Right lobe of liver (tissue), 4 donors: ENCODE measurements around the gene ST14.

Source experiments
- POLR2A ChIP-seq: fragments of 450-650 bp; IDR thresholded peaks from one replicate; pipeline ENCODE4 v1.6.1; 2017; ENCODE audit warnings: antibody characterized with exemption, mild to moderate bottlenecking
- TF ChIP-seq, protein P1 (sequence below), 4 donors: fragments of 200-600 bp in 3 of 4; fragments of 450-650 bp in 1 of 4; IDR thresholded peaks; one replicate each; pipeline versions ENCODE4 v1.5.1 to v1.8.0; 2016 to 2022; ENCODE audit warnings: antibody characterized with exemption in 4 of 4, mild to moderate bottlenecking in 2 of 4
- donor health status: DM: no; HTN: no; CAD: no.
- donor health status: DM: no; HTN: no; CAD: no.
- donor health status: DM: no; HTN: yes; CAD: no.

DNA sequence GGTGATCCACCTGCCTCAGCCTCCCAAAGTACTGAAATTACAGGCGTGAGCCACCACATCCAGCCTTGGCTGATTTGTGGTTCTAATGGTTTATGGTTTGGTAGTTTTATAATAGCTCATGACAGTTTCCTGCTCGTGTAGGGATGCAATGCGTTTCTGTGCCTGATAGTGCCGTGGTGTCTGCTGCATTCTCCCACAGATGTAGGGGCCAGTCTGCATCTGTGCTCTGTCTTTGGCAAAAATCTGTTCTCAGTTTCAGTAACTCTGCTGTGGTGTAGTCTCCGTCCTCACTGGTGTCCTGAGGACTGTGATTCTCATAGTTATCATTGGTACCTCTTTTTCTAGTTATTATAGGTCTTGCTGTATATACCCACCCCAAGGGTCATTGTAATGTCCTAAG, 16.3 kb downstream of the ST14 start:
- TF ChIP-seq, protein P1, sequence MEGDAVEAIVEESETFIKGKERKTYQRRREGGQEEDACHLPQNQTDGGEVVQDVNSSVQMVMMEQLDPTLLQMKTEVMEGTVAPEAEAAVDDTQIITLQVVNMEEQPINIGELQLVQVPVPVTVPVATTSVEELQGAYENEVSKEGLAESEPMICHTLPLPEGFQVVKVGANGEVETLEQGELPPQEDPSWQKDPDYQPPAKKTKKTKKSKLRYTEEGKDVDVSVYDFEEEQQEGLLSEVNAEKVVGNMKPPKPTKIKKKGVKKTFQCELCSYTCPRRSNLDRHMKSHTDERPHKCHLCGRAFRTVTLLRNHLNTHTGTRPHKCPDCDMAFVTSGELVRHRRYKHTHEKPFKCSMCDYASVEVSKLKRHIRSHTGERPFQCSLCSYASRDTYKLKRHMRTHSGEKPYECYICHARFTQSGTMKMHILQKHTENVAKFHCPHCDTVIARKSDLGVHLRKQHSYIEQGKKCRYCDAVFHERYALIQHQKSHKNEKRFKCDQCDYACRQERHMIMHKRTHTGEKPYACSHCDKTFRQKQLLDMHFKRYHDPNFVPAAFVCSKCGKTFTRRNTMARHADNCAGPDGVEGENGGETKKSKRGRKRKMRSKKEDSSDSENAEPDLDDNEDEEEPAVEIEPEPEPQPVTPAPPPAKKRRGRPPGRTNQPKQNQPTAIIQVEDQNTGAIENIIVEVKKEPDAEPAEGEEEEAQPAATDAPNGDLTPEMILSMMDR (IDR thresholded peaks at IDR 0.05), result no peak
- no peak for TF ChIP-seq POLR2A
